HG03045 (cell line): ENCODE data around the gene KRTAP3-1.
"Not testable (repeated sequence)": the region's sequence is repeated elsewhere in the genome, so short reads cannot be mapped to it uniquely, and the experiment has no call there.

Source experiments
- ATAC-seq: cut with Tn5 transposase; IDR thresholded peaks from one replicate; pipeline ENCODE4 v1.9.1; 2021; ENCODE audit warnings: mild to moderate bottlenecking, moderate library complexity; ENCODE audit not compliant: unreplicated experiment

The KRTAP3-1 gene

DNA sequence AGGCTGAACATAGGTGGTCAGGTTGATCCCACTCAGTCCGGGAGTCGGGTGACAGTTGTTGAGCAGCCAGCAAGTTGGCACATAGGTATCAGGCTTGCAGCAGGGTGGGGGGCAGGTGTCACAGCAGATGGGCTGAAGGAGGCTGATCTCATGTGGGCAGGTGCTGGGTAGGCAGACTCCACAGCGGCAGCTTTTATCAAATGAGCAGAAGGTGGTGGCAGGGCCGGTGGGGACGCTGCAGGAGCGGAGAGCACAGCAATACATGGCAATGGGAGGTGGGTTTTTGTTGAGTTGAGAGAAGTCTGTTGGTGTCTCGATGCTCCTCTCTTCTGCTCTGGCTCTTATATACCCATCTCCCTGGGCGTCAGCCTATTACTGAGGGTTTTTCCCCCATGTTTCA is at the start of gene KRTAP3-1:
Gene KRTAP3-1 (minus strand): TSS at position 318 of the 400 bp plus-strand sequence. CDS start 54 bp downstream, at position 264.
- ATAC-seq, result no peak

- ATAC-seq, result no peak
Measured at GRCh38 chr17:41057547-41057946, 48.6 kb upstream of the KRTAP3-1 start.

GRCh38 chr17:41055130-41055529 is 46.2 kb upstream of the KRTAP3-1 start, which contains the start of gene KRTAP2-2:
TSS of gene KRTAP2-2 (minus strand) at chr17:41055230. CDS start at chr17:41055211, 19 bp downstream.
- ATAC-seq, result not testable (repeated sequence)

DNA sequence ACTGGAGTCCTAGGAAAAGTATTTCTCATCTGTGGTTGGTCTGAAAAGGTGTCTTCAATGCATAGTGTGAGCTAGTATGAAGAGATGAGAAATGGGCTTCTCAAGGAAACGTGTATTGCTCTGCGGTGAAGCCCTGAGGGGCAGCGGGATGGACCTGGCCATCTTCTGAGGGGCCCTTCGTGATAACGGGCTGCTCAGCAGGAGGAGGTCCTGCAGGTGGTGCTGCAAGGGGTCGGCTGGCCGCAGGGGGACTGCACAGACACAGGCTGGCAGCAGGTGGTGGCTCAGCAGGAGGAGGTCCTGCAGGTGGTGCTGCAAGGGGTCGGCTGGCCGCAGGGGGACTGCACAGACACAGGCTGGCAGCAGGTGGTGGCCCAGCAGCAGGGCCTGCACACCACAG is 45.6 kb upstream of the KRTAP3-1 start:
- not testable (repeated sequence) for ATAC-seq

DNA sequence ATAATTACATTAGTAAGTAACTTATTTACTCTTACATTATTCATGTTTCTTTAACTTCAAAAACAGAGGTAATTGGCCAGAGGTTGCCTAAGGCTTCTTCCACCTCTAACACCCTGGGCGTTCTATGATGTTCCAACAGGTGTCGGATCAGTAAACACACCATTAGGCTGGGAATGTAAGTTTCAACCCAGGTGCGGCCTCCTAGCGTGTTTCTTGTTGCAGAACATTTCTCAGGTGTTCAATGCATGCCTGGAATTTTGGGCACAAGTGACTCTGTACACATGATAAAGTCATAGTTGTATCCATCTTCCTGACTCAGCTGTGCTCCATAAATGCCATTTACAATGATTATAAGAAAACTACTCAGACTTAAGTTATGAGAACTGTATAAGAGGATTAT is 45.1 kb upstream of the KRTAP3-1 start:
- ATAC-seq, result no peak

GRCh38 chr17:41052566-41052965 is 43.6 kb upstream of the KRTAP3-1 start:
- ATAC-seq, result no peak

DNA sequence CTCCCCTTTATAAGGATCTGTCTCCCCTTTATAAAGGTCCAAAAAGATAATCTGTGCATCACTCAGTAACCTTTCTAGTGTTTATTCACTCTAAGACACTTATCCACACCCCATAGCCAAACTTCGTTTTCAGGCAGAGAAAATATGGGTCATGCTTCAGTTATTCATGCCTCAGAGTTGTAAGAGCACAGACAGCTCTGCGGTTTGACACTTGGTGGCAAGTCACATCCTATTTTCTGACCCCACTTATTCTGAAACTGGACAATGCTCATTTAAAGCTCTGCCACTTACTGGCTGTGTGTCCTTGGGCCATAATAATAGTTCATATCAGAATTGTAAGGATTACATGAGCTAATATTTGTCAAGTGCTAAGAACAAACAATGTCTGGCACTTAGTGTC is 40.2 kb upstream of the KRTAP3-1 start:
- no peak for ATAC-seq

- ATAC-seq, result no peak
Measured at GRCh38 chr17:41048441-41048840, 39.5 kb upstream of the KRTAP3-1 start.

DNA sequence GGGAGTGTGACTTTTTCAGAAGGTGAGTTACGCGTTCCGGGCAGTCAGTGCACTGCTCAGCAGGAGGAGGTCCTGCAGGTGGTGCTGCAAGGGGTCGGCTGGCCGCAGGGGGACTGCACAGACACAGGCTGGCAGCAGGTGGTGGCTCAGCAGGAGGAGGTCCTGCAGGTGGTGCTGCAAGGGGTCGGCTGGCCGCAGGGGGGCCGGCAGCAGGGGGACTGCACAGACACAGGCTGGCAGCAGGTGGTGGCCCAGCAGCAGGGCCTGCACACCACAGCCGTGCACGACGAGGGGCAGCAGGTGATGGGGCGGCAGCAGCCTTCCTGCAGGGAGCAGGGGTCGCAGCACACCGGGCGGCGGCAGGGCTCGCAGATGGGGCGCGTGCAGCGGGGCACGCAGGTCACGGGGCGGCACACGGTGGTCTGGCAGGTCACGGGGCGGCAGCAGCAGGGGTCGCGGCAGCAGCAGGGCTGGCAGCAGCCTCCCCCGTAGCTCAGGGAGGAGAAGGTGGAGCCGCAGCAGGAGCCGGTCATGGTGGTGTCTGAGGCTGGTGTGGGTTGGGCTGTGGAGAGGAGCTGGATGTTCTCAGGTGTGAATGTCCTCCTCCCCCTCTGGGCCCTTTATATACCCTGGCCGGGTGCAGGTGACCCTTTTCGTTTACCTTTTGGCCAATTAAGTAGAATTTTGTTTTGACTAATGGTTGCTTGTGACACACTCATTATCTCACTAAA is 38.0 kb upstream of the KRTAP3-1 start, which contains the start of gene KRTAP2-1:
Gene KRTAP2-1 (minus strand): TSS at position 582 of the 731 bp plus-strand sequence. CDS start 49 bp downstream, at position 533.
- not testable (repeated sequence) for ATAC-seq

GRCh38 chr17:41042953-41043352 is 34.0 kb upstream of the KRTAP3-1 start:
- no peak for ATAC-seq

- not testable (repeated sequence) for ATAC-seq
Measured at GRCh38 chr17:41040783-41041571, 32.0 kb upstream of the KRTAP3-1 start, which contains the start of gene KRTAP1-1. TSS of gene KRTAP1-1 (minus strand) at chr17:41041450. CDS start at chr17:41041397, 53 bp downstream.

GRCh38 chr17:41037853-41038350 is 29.0 kb upstream of the KRTAP3-1 start:
- ATAC-seq, result no peak

- not testable (repeated sequence) for ATAC-seq
Measured at GRCh38 chr17:41034346-41034935, 25.5 kb upstream of the KRTAP3-1 start, which contains the start of gene KRTAP1-3. TSS of gene KRTAP1-3 (minus strand) at chr17:41034874. CDS start at chr17:41034821, 53 bp downstream.

DNA sequence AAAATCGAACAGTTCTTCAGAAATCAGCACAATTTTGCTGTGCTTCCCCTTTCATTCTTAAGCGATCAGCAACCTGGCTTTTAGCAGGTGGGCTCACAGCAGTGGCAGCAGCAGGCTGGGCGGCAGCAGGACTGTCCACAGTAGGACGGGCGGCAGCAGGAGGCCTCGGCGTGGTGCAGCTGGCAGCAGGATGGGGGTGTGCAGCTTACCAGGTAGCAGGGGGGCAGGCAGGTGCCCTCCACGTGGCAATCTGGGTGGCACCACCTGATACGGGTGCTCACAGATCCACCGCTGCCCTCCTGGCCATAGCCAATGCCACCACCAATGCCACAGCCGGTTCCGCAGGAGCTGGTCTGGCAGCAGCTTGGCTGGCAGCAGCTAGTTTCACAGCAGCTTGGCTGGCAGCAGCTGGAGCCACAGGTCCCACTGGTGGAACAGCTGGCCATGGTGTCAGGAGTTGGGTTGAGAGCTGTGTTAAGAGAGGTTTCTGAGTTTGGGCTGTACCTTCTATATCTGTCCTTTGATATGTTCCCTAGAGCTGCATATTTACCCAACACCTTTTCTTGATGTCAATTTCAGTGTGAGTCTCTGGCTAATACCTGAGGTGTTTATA is 20.8 kb upstream of the KRTAP3-1 start, which contains the start of gene KRTAP1-4:
Gene KRTAP1-4 (minus strand): TSS at position 563 of the 613 bp plus-strand sequence. CDS start 117 bp downstream, at position 446.
- no peak for ATAC-seq

DNA sequence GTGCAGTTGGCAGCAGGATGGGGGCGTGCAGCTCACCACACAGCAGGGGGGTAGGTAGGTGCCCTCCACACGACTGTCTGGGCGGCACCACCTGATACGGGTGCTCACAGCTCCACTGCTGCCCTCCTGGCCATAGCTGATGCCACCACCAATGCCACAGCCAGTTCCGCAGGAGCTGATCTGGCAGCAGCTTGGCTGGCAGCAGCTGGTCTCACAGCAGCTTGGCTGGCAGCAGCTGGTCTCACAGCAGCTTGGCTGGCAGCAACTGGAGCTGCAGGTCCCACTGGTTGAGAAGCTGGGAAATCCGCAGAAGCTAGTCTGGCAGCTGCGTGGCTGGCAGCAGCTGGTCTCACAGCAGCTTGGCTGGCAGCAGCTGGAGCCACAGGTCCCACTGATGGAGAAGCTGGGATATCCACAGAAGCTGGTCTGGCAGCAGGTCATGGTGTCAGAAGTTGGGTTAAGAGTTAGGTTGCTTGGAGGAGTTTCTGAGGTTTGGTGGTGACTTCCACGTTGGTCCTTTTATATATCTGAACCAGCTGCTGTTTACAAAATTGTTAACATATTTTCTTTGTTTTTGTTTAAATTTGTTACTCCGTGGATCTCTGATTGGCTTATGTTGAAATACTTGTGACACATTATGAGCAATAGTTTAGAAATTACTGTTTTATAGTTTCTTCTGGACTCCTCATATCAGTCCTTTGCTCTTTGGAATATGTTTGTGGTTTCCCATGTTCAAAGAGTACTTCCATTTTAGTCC is 18.0 kb upstream of the KRTAP3-1 start, which contains the start of gene KRTAP1-5:
Gene KRTAP1-5 (minus strand): TSS at position 494 of the 757 bp plus-strand sequence. CDS start 53 bp downstream, at position 441.
- ATAC-seq, result no peak

DNA sequence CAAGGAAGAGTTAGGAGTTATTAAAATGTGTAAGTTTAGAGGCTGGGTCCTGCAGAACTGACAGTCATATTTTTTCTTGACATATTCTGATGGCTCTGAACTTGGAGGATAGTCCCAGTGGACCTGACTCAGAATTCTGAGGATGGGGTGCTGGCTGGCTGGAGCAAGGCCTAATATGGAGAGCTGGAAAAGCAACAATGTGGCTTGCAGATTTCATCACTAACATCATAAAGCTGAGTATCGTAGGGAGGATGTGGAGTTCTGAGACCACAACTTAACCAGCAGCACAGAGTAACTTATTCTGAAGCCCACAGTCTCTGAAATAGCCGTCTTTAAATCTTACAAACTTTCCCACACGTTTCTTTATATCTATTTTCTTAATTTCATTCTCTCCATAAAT is 15.8 kb upstream of the KRTAP3-1 start:
- no peak for ATAC-seq

GRCh38 chr17:41020336-41020735 is 11.4 kb upstream of the KRTAP3-1 start:
- no peak for ATAC-seq

DNA sequence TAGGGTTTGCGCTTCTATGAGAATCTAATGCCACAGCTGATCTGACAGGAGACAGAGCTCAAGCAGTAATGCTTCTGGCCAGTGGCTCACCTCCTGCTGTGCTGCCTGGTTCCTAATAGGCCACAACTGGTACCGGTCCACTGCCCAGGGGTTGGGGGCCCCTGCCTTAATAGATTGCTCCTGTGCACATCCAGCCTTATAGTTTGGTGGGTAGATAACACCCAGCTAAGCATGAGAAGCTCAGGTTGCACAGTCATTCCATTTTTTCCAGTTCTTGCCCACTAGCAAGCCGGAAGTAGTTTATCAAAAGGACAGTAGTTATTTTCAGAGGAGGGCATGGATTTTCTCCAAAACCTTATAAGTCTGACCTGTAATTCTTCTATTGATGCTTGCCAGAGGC is 10.5 kb upstream of the KRTAP3-1 start:
- ATAC-seq, result no peak

- ATAC-seq, result no peak
Measured at GRCh38 chr17:41018541-41018940, 9.6 kb upstream of the KRTAP3-1 start.
